Neural progenitor cell (in vitro differentiated cells): ENCODE data around the gene ASTE1. TPM values are rescaled to one million over a fixed set of nuclear protein-coding genes. Genes with fewer than 3 reads are reported as not detected.

Experiments used
- DNase-seq: peaks from one replicate; pipeline ENCODE4 v3.0.0-alpha.2; 2016; ENCODE audit warnings: low spot score
- H2AFZ ChIP-seq: fragments of 200-600 bp; sonication (generic); replicated peaks from 2 replicates; pipeline ENCODE4 v1.6.1; 2016; ENCODE audit warnings: antibody characterized with exemption
- H3F3A ChIP-seq: fragments of 200-600 bp; sonication (generic); 2 replicates; pipeline ENCODE4 v1.6.1; 2016; ENCODE audit warnings: antibody characterized with exemption, low read depth
- H3K27ac ChIP-seq: fragments of 200-600 bp; sonication (generic); 2 replicates; pipeline ENCODE4 v1.5.1; 2016; ENCODE audit warnings: mild to moderate bottlenecking
- H3K27me3 ChIP-seq: fragments of 200-600 bp; sonication (generic); 2 replicates; pipeline ENCODE4 v1.6.1; 2016; ENCODE audit warnings: mild to moderate bottlenecking, moderate library complexity
- H3K36me3 ChIP-seq: fragments of 200-600 bp; sonication (generic); 2 replicates; pipeline ENCODE4 v1.5.1; 2016
- H3K4me1 ChIP-seq: fragments of 200-600 bp; sonication (generic); 2 replicates; pipeline ENCODE4 v1.6.1; 2016; ENCODE audit warnings: mixed run types
- H3K4me2 ChIP-seq: fragments of 200-600 bp; sonication (generic); 2 replicates; pipeline ENCODE4 v1.6.1; 2016
- H3K4me3 ChIP-seq: fragments of 200-600 bp; sonication (generic); 2 replicates; pipeline ENCODE4 v1.5.1; 2016
- H3K79me2 ChIP-seq: fragments of 200-600 bp; sonication (generic); 2 replicates; pipeline ENCODE4 v1.6.1; 2016; ENCODE audit warnings: low read depth
- H3K9ac ChIP-seq: fragments of 200-600 bp; sonication (generic); 2 replicates; pipeline ENCODE4 v1.6.1; 2016
- H3K9me3 ChIP-seq: fragments of 200-600 bp; sonication (generic); 2 replicates; pipeline ENCODE4 v1.5.1; 2016; ENCODE audit warnings: low read depth
- H4K20me1 ChIP-seq: fragments of 200-600 bp; sonication (generic); 2 replicates; pipeline ENCODE4 v1.6.1; 2016; ENCODE audit warnings: low read depth
- H3K27ac Mint-ChIP-seq: 3 replicates; pipeline ENCODE4 v1.8.0; 2021; ENCODE audit warnings: mixed read lengths
- H3K27me3 Mint-ChIP-seq: 2 replicates; pipeline ENCODE4 v1.8.0; 2022; ENCODE audit warnings: low read depth, mild to moderate bottlenecking, inconsistent platforms, moderate library complexity, mixed read lengths; ENCODE audit not compliant: insufficient read depth
- H3K36me3 Mint-ChIP-seq: 3 replicates; pipeline ENCODE4 v1.8.0; 2021; ENCODE audit warnings: mixed read lengths
- H3K4me1 Mint-ChIP-seq: 3 replicates; pipeline ENCODE4 v1.8.0; 2021; ENCODE audit warnings: mixed read lengths
- H3K4me3 Mint-ChIP-seq: 3 replicates; pipeline ENCODE4 v1.8.0; 2021; ENCODE audit warnings: mild to moderate bottlenecking, moderate library complexity, mixed read lengths
- H3K9me3 Mint-ChIP-seq: 3 replicates; pipeline ENCODE4 v1.8.0; 2020; ENCODE audit warnings: mixed read lengths
- CTCF ChIP-seq: fragments of 200-600 bp; sonication (generic); IDR thresholded peaks from 2 replicates; pipeline ENCODE4 v1.5.1; 2017; ENCODE audit warnings: antibody characterized with exemption, mild to moderate bottlenecking
- EZH2 ChIP-seq: fragments of 200-600 bp; sonication (generic); IDR thresholded peaks from 2 replicates; pipeline ENCODE4 v1.6.1; 2017; ENCODE audit warnings: antibody characterized with exemption, mild to moderate bottlenecking, moderate library complexity
- EZH2phosphoT487 ChIP-seq: fragments of 200-600 bp; sonication (generic); IDR thresholded peaks from 2 replicates; pipeline ENCODE4 v1.6.1; 2017; ENCODE audit warnings: antibody characterized with exemption
- total RNA-seq: library from RNA; depleted of rRNA; stranded (reverse); fragments of >200 nt; gene quantifications from 2 replicates; pipeline ENCODE4 v1.2.3, GENCODE V29; 2015; ENCODE audit warnings: low replicate concordance

ASTE1 gene
- total RNA-seq, 1 donor from 2014 or later, result 3.1 TPM

GRCh38 chr3:131009698-131010097, 16.9 kb downstream of the ASTE1 start:
- H3K4me3 Mint-ChIP-seq, result no peak overlapping the region
- no peaks in the 10 kb centered on the region for H3K27me3 Mint-ChIP-seq
- H3K36me3 Mint-ChIP-seq, result peaks cover 19% of the 10 kb centered on the region
- H3K4me2 ChIP-seq, result no peak overlapping the region
- no peaks in the 10 kb centered on the region for H3K27me3 ChIP-seq
- no peaks in the 10 kb centered on the region for H3F3A ChIP-seq
- H3K9me3 Mint-ChIP-seq, result no peaks in the 10 kb centered on the region
- H3K79me2 ChIP-seq, result no peaks in the 10 kb centered on the region
- H3K9me3 ChIP-seq, result no peaks in the 10 kb centered on the region
- H3K9ac ChIP-seq, result no peak overlapping the region
- no peak overlapping the region for H2AFZ ChIP-seq
- H3K27ac Mint-ChIP-seq, result no peak overlapping the region
- DNase-seq, result no peak
- no peak overlapping the region for H3K4me3 ChIP-seq
- no peaks in the 10 kb centered on the region for H3K36me3 ChIP-seq
- TF ChIP-seq EZH2 (no peak), EZH2phosphoT487 (no peak), CTCF (no peak)
- no peaks in the 10 kb centered on the region for H3K4me1 Mint-ChIP-seq
- no peaks in the 10 kb centered on the region for H3K4me1 ChIP-seq
- no peak overlapping the region for H3K27ac ChIP-seq
- no peaks in the 10 kb centered on the region for H4K20me1 ChIP-seq

GRCh38 chr3:131008326-131008725, 18.3 kb downstream of the ASTE1 start:
- Histone ChIP-seq H3K36me3 (no peaks in the 10 kb centered on the region), H3K9ac (no peak overlapping the region), H4K20me1 (no peaks in the 10 kb centered on the region), H3K4me2 (no peak overlapping the region), H3K9me3 (no peaks in the 10 kb centered on the region), H3K27ac (no peak overlapping the region), H3K27me3 (no peaks in the 10 kb centered on the region), H2AFZ (no peak overlapping the region), H3K4me1 (no peaks in the 10 kb centered on the region), H3F3A (no peaks in the 10 kb centered on the region), H3K79me2 (no peaks in the 10 kb centered on the region), H3K4me3 (no peak overlapping the region)
- H3K36me3 Mint-ChIP-seq, result peaks cover 19% of the 10 kb centered on the region
- DNase-seq, result no peak
- no peaks in the 10 kb centered on the region for H3K4me1 Mint-ChIP-seq
- no peak overlapping the region for H3K4me3 Mint-ChIP-seq
- H3K27ac Mint-ChIP-seq, result no peak overlapping the region
- H3K27me3 Mint-ChIP-seq, result no peaks in the 10 kb centered on the region
- H3K9me3 Mint-ChIP-seq, result no peaks in the 10 kb centered on the region
- no peak for TF ChIP-seq EZH2phosphoT487

DNA sequence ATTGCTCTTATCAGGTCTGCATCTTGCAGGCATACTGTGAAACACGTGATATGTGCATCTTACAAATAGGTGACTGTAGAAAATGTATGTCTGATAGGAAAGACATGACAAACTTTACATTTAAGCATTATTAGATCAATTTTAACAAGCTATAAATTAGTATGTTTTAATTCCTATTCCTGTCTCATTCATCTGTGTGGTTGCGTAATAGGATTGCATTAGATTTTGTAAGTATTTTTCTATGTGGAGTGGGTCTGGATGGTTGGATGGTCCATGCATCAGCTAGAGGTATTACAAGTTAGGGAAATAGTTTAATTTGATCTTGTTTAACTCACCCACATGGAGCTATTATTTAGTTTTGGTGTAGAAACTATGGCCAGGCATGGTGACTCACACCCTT, 18.8 kb downstream of the ASTE1 start:
- H3K9me3 ChIP-seq, result no peaks in the 10 kb centered on the region
- H3K4me3 Mint-ChIP-seq, result no peak overlapping the region
- H3K4me1 ChIP-seq, result no peaks in the 10 kb centered on the region
- H3K27me3 ChIP-seq, result no peaks in the 10 kb centered on the region
- H3K79me2 ChIP-seq, result no peaks in the 10 kb centered on the region
- no peak overlapping the region for H3K27ac Mint-ChIP-seq
- H2AFZ ChIP-seq, result no peak overlapping the region
- H3F3A ChIP-seq, result no peaks in the 10 kb centered on the region
- H3K9me3 Mint-ChIP-seq, result no peaks in the 10 kb centered on the region
- TF ChIP-seq EZH2phosphoT487, result no peak
- no peak for TF ChIP-seq EZH2
- TF ChIP-seq CTCF, result no peak
- no peaks in the 10 kb centered on the region for H3K4me1 Mint-ChIP-seq
- H3K4me3 ChIP-seq, result no peak overlapping the region
- no peaks in the 10 kb centered on the region for H3K36me3 ChIP-seq
- no peak overlapping the region for H3K4me2 ChIP-seq
- H3K9ac ChIP-seq, result no peak overlapping the region
- H3K27ac ChIP-seq, result no peak overlapping the region
- no peaks in the 10 kb centered on the region for H4K20me1 ChIP-seq
- H3K36me3 Mint-ChIP-seq, result peaks cover 16% of the 10 kb centered on the region
- H3K27me3 Mint-ChIP-seq, result no peaks in the 10 kb centered on the region
- DNase-seq, result no peak

GRCh38 chr3:131007256-131007655, 19.4 kb downstream of the ASTE1 start:
- H3K4me1 Mint-ChIP-seq, result no peaks in the 10 kb centered on the region
- no peaks in the 10 kb centered on the region for H3K79me2 ChIP-seq
- no peak for TF ChIP-seq CTCF
- no peak for TF ChIP-seq EZH2phosphoT487
- TF ChIP-seq EZH2, result no peak
- no peak for DNase-seq
- H3K27ac ChIP-seq, result no peak overlapping the region
- H3K9ac ChIP-seq, result no peak overlapping the region
- H3K4me2 ChIP-seq, result no peak overlapping the region
- H3K27me3 Mint-ChIP-seq, result no peaks in the 10 kb centered on the region
- H3K27ac Mint-ChIP-seq, result no peak overlapping the region
- no peaks in the 10 kb centered on the region for H3K36me3 ChIP-seq
- H3K9me3 Mint-ChIP-seq, result no peaks in the 10 kb centered on the region
- no peaks in the 10 kb centered on the region for H3F3A ChIP-seq
- no peaks in the 10 kb centered on the region for H3K4me1 ChIP-seq
- H3K9me3 ChIP-seq, result no peaks in the 10 kb centered on the region
- no peaks in the 10 kb centered on the region for H4K20me1 ChIP-seq
- no peak overlapping the region for H3K4me3 Mint-ChIP-seq
- peaks cover 16% of the 10 kb centered on the region for H3K36me3 Mint-ChIP-seq
- no peaks in the 10 kb centered on the region for H3K27me3 ChIP-seq
- no peak overlapping the region for H3K4me3 ChIP-seq
- no peak overlapping the region for H2AFZ ChIP-seq
